Memory B cell (primary cell): Measurements from ENCODE around the gene SPNS1.
"Not testable (repeated sequence)": the region's sequence is repeated elsewhere in the genome, so short reads cannot be mapped to it uniquely, and the experiment has no call there.

Experiments used
- ATAC-seq: fragments of 150-1000 bp; cut with Tn5 transposase; 2 replicates; pipeline ENCODE4 v1.10.0; 2021; ENCODE audit warnings: low read depth, mild to moderate bottlenecking, moderate library complexity
- DNase-seq, 2 donors: peaks; one replicate each; pipeline ENCODE4 v3.0.0; 2022; ENCODE audit warnings: low spot score in 2 of 2
- H3K27ac Mint-ChIP-seq: one replicate; pipeline ENCODE4 v1.8.0; 2022; ENCODE audit warnings: mild to moderate bottlenecking, moderate library complexity, mixed read lengths
- H3K27me3 Mint-ChIP-seq: one replicate; pipeline ENCODE4 v1.8.0; 2022; ENCODE audit warnings: mixed read lengths
- H3K36me3 Mint-ChIP-seq: one replicate; pipeline ENCODE4 v1.8.0; 2022; ENCODE audit warnings: mild to moderate bottlenecking, mixed read lengths
- H3K4me1 Mint-ChIP-seq: one replicate; pipeline ENCODE4 v1.8.0; 2022; ENCODE audit warnings: mixed read lengths
- H3K4me3 Mint-ChIP-seq: one replicate; pipeline ENCODE4 v1.8.0; 2022; ENCODE audit warnings: mild to moderate bottlenecking, moderate library complexity, mixed read lengths
- H3K9me3 Mint-ChIP-seq: one replicate; pipeline ENCODE4 v1.8.0; 2022; ENCODE audit warnings: mixed read lengths

Gene SPNS1

GRCh38 chr16:28974437-28975157 is at the start of gene SPNS1:
Gene SPNS1 (plus strand): TSS chr16:28974778. CDS start chr16:28975152, 374 bp downstream.
- DNase-seq = peak; percentile 87
- Mint-ChIP-seq H3K4me3 (peak within 1 kb of the TSS; percentile 95), H3K9me3 (no peaks in the 10 kb centered on the region), H3K4me1 (peaks cover 24% of the 10 kb centered on the region), H3K27ac (peak within 1 kb of the TSS; percentile 99), H3K27me3 (no peaks in the 10 kb centered on the region), H3K36me3 (peaks cover 7% of the 10 kb centered on the region)
- ATAC-seq = peak; percentile 94

- Mint-ChIP-seq H3K27ac (peak overlapping the region; percentile 97), H3K36me3 (peaks cover 4% of the 10 kb centered on the region), H3K4me1 (peaks cover 42% of the 10 kb centered on the region), H3K4me3 (peak overlapping the region; percentile 98), H3K9me3 (no peaks in the 10 kb centered on the region), H3K27me3 (no peaks in the 10 kb centered on the region)
- ATAC-seq (peak; percentile 33), DNase-seq (peak in 1 of 2 donors; percentile 74)
Measured at GRCh38 chr16:28925386-28926228, 49.0 kb upstream of the SPNS1 start.

GRCh38 chr16:28926284-28926683 is 48.3 kb upstream of the SPNS1 start:
- H3K36me3 Mint-ChIP-seq, ATAC-seq, H3K9me3 Mint-ChIP-seq, H3K27me3 Mint-ChIP-seq, DNase-seq: not testable (repeated sequence)
- peak overlapping the region; percentile 98 for H3K4me3 Mint-ChIP-seq
- peak overlapping the region; percentile 97 for H3K27ac Mint-ChIP-seq
- peaks cover 44% of the 10 kb centered on the region for H3K4me1 Mint-ChIP-seq

GRCh38 chr16:28927815-28928214 is 46.8 kb upstream of the SPNS1 start:
- H3K36me3 Mint-ChIP-seq = no peaks in the 10 kb centered on the region
- no peak for ATAC-seq
- no peak overlapping the region for H3K4me3 Mint-ChIP-seq
- H3K27me3 Mint-ChIP-seq = no peaks in the 10 kb centered on the region
- no peaks in the 10 kb centered on the region for H3K9me3 Mint-ChIP-seq
- no peak for DNase-seq
- peak overlapping the region; percentile 32 for H3K27ac Mint-ChIP-seq
- H3K4me1 Mint-ChIP-seq = peaks cover 46% of the 10 kb centered on the region

- Mint-ChIP-seq H3K4me1 (peaks cover 42% of the 10 kb centered on the region), H3K4me3 (peak overlapping the region; percentile 96), H3K27ac (peak overlapping the region; percentile 91)
Measured at GRCh38 chr16:28930203-28930602, 44.4 kb upstream of the SPNS1 start.

GRCh38 chr16:28930652-28931051 is 43.9 kb upstream of the SPNS1 start:
- ATAC-seq = peak; percentile 82
- Mint-ChIP-seq H3K4me3 (peak overlapping the region; percentile 96), H3K4me1 (peaks cover 45% of the 10 kb centered on the region)

More at GRCh38 chr16:28930203-28930602, 44.4 kb upstream of the SPNS1 start:
- DNase-seq (no peak), ATAC-seq (no peak)
- Mint-ChIP-seq H3K9me3 (no peaks in the 10 kb centered on the region), H3K27me3 (no peaks in the 10 kb centered on the region), H3K36me3 (peaks cover 8% of the 10 kb centered on the region)

GRCh38 chr16:28931801-28932225 is 42.8 kb upstream of the SPNS1 start, which contains the start of gene CD19:
Gene CD19 (plus strand): TSS chr16:28931971. CDS start chr16:28932001, 30 bp downstream.
- no peaks in the 10 kb centered on the region for H3K27me3 Mint-ChIP-seq
- no peaks in the 10 kb centered on the region for H3K9me3 Mint-ChIP-seq
- peak within 1 kb of the TSS; percentile 91 for H3K27ac Mint-ChIP-seq
- H3K4me1 Mint-ChIP-seq = peaks cover 48% of the 10 kb centered on the region
- DNase-seq (no peak), ATAC-seq (peak; percentile 22)
- H3K36me3 Mint-ChIP-seq = peaks cover 22% of the 10 kb centered on the region
- H3K4me3 Mint-ChIP-seq = peak within 1 kb of the TSS; percentile 96

More at GRCh38 chr16:28930652-28931051, 43.9 kb upstream of the SPNS1 start:
- no peaks in the 10 kb centered on the region for H3K27me3 Mint-ChIP-seq
- DNase-seq = peak; percentile 37 to 38
- H3K27ac Mint-ChIP-seq = peak overlapping the region; percentile 91
- H3K9me3 Mint-ChIP-seq = no peaks in the 10 kb centered on the region
- peaks cover 13% of the 10 kb centered on the region for H3K36me3 Mint-ChIP-seq

GRCh38 chr16:28932339-28933141 is 42.0 kb upstream of the SPNS1 start:
- Mint-ChIP-seq H3K9me3 (no peaks in the 10 kb centered on the region), H3K27me3 (no peaks in the 10 kb centered on the region), H3K27ac (peak overlapping the region; percentile 91), H3K36me3 (peaks cover 26% of the 10 kb centered on the region), H3K4me3 (peak overlapping the region; percentile 96), H3K4me1 (peaks cover 48% of the 10 kb centered on the region)
- DNase-seq (no peak), ATAC-seq (no peak)

- H3K27me3 Mint-ChIP-seq = no peaks in the 10 kb centered on the region
- H3K9me3 Mint-ChIP-seq = no peaks in the 10 kb centered on the region
- H3K4me3 Mint-ChIP-seq = peak overlapping the region; percentile 96
- H3K36me3 Mint-ChIP-seq = peaks cover 32% of the 10 kb centered on the region
- H3K27ac Mint-ChIP-seq = peak overlapping the region; percentile 91
- ATAC-seq = no peak
- peaks cover 47% of the 10 kb centered on the region for H3K4me1 Mint-ChIP-seq
- DNase-seq = no peak
Measured at GRCh38 chr16:28933171-28933570, 41.4 kb upstream of the SPNS1 start.

- H3K27me3 Mint-ChIP-seq = no peaks in the 10 kb centered on the region
- H3K27ac Mint-ChIP-seq = peak overlapping the region; percentile 79
- peak overlapping the region; percentile 39 for H3K4me3 Mint-ChIP-seq
- peaks cover 42% of the 10 kb centered on the region for H3K36me3 Mint-ChIP-seq
- DNase-seq = no peak
- ATAC-seq = no peak
- peaks cover 49% of the 10 kb centered on the region for H3K4me1 Mint-ChIP-seq
- no peaks in the 10 kb centered on the region for H3K9me3 Mint-ChIP-seq
Measured at GRCh38 chr16:28935346-28935745, 39.2 kb upstream of the SPNS1 start.

GRCh38 chr16:28935924-28936783 is 38.4 kb upstream of the SPNS1 start:
- Mint-ChIP-seq H3K4me3 (peak overlapping the region; percentile 8), H3K9me3 (no peaks in the 10 kb centered on the region), H3K27ac (peak overlapping the region; percentile 79)

GRCh38 chr16:28936784-28937155 is 37.8 kb upstream of the SPNS1 start:
- H3K27ac Mint-ChIP-seq = peak overlapping the region; percentile 79
- H3K9me3 Mint-ChIP-seq = no peaks in the 10 kb centered on the region
- no peak overlapping the region for H3K4me3 Mint-ChIP-seq
- peaks cover 42% of the 10 kb centered on the region for H3K36me3 Mint-ChIP-seq
- DNase-seq (no peak), ATAC-seq (no peak)
- H3K4me1 Mint-ChIP-seq = peaks cover 39% of the 10 kb centered on the region
- no peaks in the 10 kb centered on the region for H3K27me3 Mint-ChIP-seq

More at GRCh38 chr16:28935924-28936783, 38.4 kb upstream of the SPNS1 start:
- DNase-seq = peak; percentile 75 to 82
- H3K36me3 Mint-ChIP-seq = peaks cover 42% of the 10 kb centered on the region
- H3K27me3 Mint-ChIP-seq = no peaks in the 10 kb centered on the region
- peaks cover 41% of the 10 kb centered on the region for H3K4me1 Mint-ChIP-seq
- ATAC-seq = peak; percentile 91
